NT2/D1 (cell line): ENCODE results near the gene ALDH4A1.

Source experiments
- YY1 ChIP-seq: IDR thresholded peaks from 2 replicates; pipeline ENCODE4 v1.6.1; 2011; ENCODE audit not compliant: insufficient read length, insufficient read depth
- ZNF274 ChIP-seq: IDR thresholded peaks from 2 replicates; pipeline ENCODE4 v1.6.1; 2011; ENCODE audit warnings: mild to moderate bottlenecking, low read depth, low read length

- TF ChIP-seq YY1 (no peak), ZNF274 (no peak)
Measured at GRCh38 chr1:18861082-18861481, 41.3 kb downstream of the ALDH4A1 start.
